Measurements from ENCODE around the gene BMP4. TPM values are rescaled to one million over a fixed set of nuclear protein-coding genes. Genes with fewer than 3 reads are reported as not detected.

BMP4 gene
- total and polyA plus RNA-seq, 2 experiments from 2014 or later: 2.5 to 3.9 TPM

GRCh38 chr14:53979113-53979681 lies 22.6 kb upstream of the BMP4 start:
- H3K27ac ChIP-seq (ENCODE audit: low read depth): peak overlapping the region; percentile 72
- H3K27me3 ChIP-seq (ENCODE audit: insufficient read depth): 0 out of 2 replicates have a peak, but pooled peaks cover 10% of the 10 kb centered on the region
- no peaks in the 10 kb centered on the region for H3K36me3 ChIP-seq (ENCODE audit: insufficient read depth)
- ATAC-seq: peak; percentile 31
- H3K4me3 ChIP-seq: 0 out of 2 replicates have a peak overlapping the region, but pooled peaks have one; percentile 9
- H3K4me1 ChIP-seq (ENCODE audit: insufficient read depth): peaks cover 67% of the 10 kb centered on the region
- peaks cover 4% of the 10 kb centered on the region; the same call in 1 of the 2 replicates for H3F3A ChIP-seq (replicated peaks; ENCODE audit: low read depth)
- peak; percentile 65 for DNase-seq (ENCODE audit: low spot score)
- H3K79me2 ChIP-seq (replicated peaks; ENCODE audit: insufficient read depth): no peaks in the 10 kb centered on the region
- Mint-ChIP-seq H3K27me3 (ENCODE audit: insufficient read depth, low read depth, poor library complexity) (peaks cover 24% of the 10 kb centered on the region), H3K36me3 (ENCODE audit: low read depth) (peaks cover 11% of the 10 kb centered on the region; the same call in 2 of the 3 replicates), H3K4me3 (peak overlapping the region; percentile 37; the same call in 2 of the 3 replicates), H3K9me3 (peaks cover 15% of the 10 kb centered on the region), H3K27ac (no peak overlapping the region; the same call in 1 of the 2 replicates), H3K4me1 (peaks cover 57% of the 10 kb centered on the region)
- 0 out of 2 replicates have a peak, but pooled peaks cover 4% of the 10 kb centered on the region for H3K9me2 ChIP-seq (ENCODE audit: insufficient read depth)
- H2AFZ ChIP-seq: no peak overlapping the region
- no peaks in the 10 kb centered on the region for H4K20me1 ChIP-seq (replicated peaks; ENCODE audit: insufficient read depth)
- peak overlapping the region; percentile 71 for H3K4me2 ChIP-seq
- TF ChIP-seq EZH2phosphoT487 (IDR thresholded peaks at IDR 0.05; ENCODE audit: unreplicated experiment) (no peak), CREB1 (CRISPR knock-in tag; IDR thresholded peaks at IDR 0.05; ENCODE audit: low read depth) (no peak), JUNB (IDR thresholded peaks at IDR 0.05; ENCODE audit: unreplicated experiment) (no peak), ZNF462 (CRISPR knock-in tag; IDR thresholded peaks at IDR 0.05) (no peak), STAT1 (IDR thresholded peaks at IDR 0.05; ENCODE audit: unreplicated experiment) (no peak), REST (IDR thresholded peaks at IDR 0.05; ENCODE audit: unreplicated experiment) (no peak), ETS1 (IDR thresholded peaks at IDR 0.05) (no peak), POLR2AphosphoS5 (IDR thresholded peaks at IDR 0.05; ENCODE audit: low read depth) (no peak), EZH2 (IDR thresholded peaks at IDR 0.05; ENCODE audit: low read depth, unreplicated experiment) (no peak), ZNF331 (CRISPR knock-in tag; IDR thresholded peaks at IDR 0.05; ENCODE audit: low read depth) (no peak), NANOG (IDR thresholded peaks at IDR 0.05; ENCODE audit: borderline replicate concordance) (no peak), ZNF114 (CRISPR knock-in tag; IDR thresholded peaks at IDR 0.05) (no peak), CTCF (conservative IDR thresholded peaks at IDR 0.05; ENCODE audit: low read depth in 2 of 2) (no peak)
